PC-9 (cell line): ENCODE results near the gene FMNL1. TPM values are rescaled to one million over a fixed set of nuclear protein-coding genes. Genes with fewer than 3 reads are reported as not detected.

Experiments used
- BruUV-seq: library from RNA; stranded (reverse); fragments of 400-500 nt; replicated peaks from 2 replicates; lab custom pipeline; 2021; lab: Mats Ljungman, UMichigan
- CTCF ChIA-PET: fragments of 300-600 bp; sonication (Branson Sonifier 250); formaldehyde crosslinking; loops from one replicate; lab custom pipeline; 2022; ENCODE audit warnings: antibody characterized with exemption; lab: Charles Lee
- POLR2A ChIA-PET: fragments of 300-600 bp; sonication (Branson Sonifier 250); formaldehyde crosslinking; loops from one replicate; lab custom pipeline; 2022; ENCODE audit warnings: antibody characterized with exemption; ENCODE audit not compliant: unreplicated experiment; lab: Charles Lee
- DNase-seq, 2 experiments: peaks; one replicate each; pipeline versions ENCODE4 v3.0.0 to v3.0.0-alpha.2; 2015 to 2022; ENCODE audit warnings: mixed read lengths in 1 of 2
- H2AFZ ChIP-seq: fragments of 200-600 bp; sonication (generic); 2 replicates; pipeline ENCODE4 v1.8.1; 2017; ENCODE audit warnings: antibody characterized with exemption
- H3F3A ChIP-seq: fragments of 200-600 bp; sonication (generic); 2 replicates; pipeline ENCODE4 v1.8.1; 2017; ENCODE audit warnings: antibody characterized with exemption, mild to moderate bottlenecking, low read depth; ENCODE audit not compliant: insufficient read depth
- H3K27ac ChIP-seq: fragments of 200-600 bp; sonication (generic); 2 replicates; pipeline ENCODE4 v1.6.1; 2016; ENCODE audit warnings: mixed run types
- H3K27me3 ChIP-seq: fragments of 200-600 bp; sonication (generic); 2 replicates; pipeline ENCODE4 v1.6.1; 2016; ENCODE audit warnings: low read depth, mixed run types; ENCODE audit not compliant: insufficient read depth
- H3K36me3 ChIP-seq: fragments of 200-600 bp; sonication (generic); 2 replicates; pipeline ENCODE4 v1.6.1; 2016; ENCODE audit warnings: low read depth, mixed run types
- H3K4me1 ChIP-seq: fragments of 200-600 bp; sonication (generic); replicated peaks from 2 replicates; pipeline ENCODE4 v1.6.1; 2016; ENCODE audit warnings: mixed run types; ENCODE audit not compliant: insufficient read depth
- H3K4me2 ChIP-seq: fragments of 200-600 bp; sonication (generic); 2 replicates; pipeline ENCODE4 v1.6.1; 2017; ENCODE audit warnings: mixed run types
- H3K4me3 ChIP-seq: fragments of 200-600 bp; sonication (generic); 2 replicates; pipeline ENCODE4 v1.6.1; 2016; ENCODE audit warnings: mixed run types
- H3K79me2 ChIP-seq: fragments of 200-600 bp; sonication (generic); 2 replicates; pipeline ENCODE4 v1.6.1; 2017; ENCODE audit warnings: low read depth, mixed run types
- H3K9me2 ChIP-seq: fragments of 200-600 bp; sonication (generic); 2 replicates; pipeline ENCODE4 v1.8.1; 2017; ENCODE audit warnings: mild to moderate bottlenecking; ENCODE audit not compliant: insufficient read depth
- H3K9me3 ChIP-seq: fragments of 200-600 bp; sonication (generic); 2 replicates; pipeline ENCODE4 v1.8.1; 2016; ENCODE audit warnings: low read depth; ENCODE audit not compliant: insufficient read depth
- H4K20me1 ChIP-seq: fragments of 200-600 bp; sonication (generic); 2 replicates; pipeline ENCODE4 v1.8.1; 2017; ENCODE audit not compliant: insufficient read depth
- CTCF ChIP-seq: fragments of 200-600 bp; sonication (generic); conservative IDR thresholded peaks from 2 replicates; pipeline ENCODE4 v1.6.1; 2017; ENCODE audit warnings: mixed run types, antibody characterized with exemption, mild to moderate bottlenecking, moderate library complexity
- EZH2 ChIP-seq: fragments of 200-600 bp; sonication (generic); IDR thresholded peaks from 2 replicates; pipeline ENCODE4 v1.8.0; 2017; ENCODE audit warnings: antibody characterized with exemption, low read depth
- intact Hi-C: fragments of 100-400 bp; cut with micrococcal nuclease; formaldehyde crosslinking; loops from one replicate; pipeline ENCODE4 v1.10.0; 2022; ENCODE audit not compliant: unreplicated experiment
- total RNA-seq: library from RNA; stranded (reverse); gene quantifications from 2 replicates; pipeline ENCODE4 v1.2.3, GENCODE V29; 2021

Gene FMNL1
- total RNA-seq, 1 experiment from 2014 or later = 12.9 TPM

DNA sequence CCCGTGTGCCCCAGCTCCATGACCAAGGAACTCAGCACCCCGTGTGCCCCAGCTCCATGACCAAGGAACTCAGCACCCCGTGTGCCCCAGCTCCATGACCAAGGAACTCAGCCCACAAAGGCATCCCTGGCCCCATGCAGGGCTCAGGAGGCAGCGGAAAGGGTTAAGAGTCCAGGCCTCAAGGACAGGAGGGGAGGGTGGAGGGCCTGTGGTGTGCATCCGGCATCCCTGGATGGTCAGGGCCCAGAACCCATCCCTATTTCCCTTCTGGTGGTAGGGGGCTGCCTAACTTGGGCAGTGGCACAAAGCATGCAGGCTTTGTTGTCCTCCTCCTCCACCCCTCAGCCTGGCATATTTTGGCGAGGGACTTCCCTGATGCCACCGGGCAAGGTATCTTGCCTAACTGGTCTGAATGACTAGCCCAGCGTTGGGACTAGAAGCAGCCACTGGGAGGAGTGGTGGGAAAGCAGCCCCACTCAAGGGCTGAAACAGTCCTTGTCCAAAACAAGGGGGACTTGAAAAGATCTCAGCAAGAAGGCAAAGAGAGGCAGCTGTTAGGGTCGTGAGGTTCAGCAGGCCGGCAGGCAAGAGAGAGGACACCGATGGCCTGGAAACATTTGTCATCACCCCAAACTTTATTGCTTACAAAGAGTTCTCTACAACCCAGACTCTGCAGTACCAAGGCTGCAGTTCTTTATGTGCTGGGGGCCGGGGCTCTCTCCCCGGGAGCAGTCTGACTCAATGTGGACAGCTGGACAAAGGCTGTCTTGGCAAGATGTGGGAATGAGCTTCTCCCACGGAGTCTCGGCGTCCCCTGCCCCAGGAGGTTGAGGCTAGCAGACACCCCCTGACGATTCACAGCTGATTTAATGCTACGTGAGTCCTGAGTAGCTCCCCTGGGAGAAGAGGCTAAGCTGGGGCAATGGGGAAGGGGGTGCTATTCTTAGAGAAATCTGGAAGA lies 41.1 kb downstream of the FMNL1 start:
- no peak overlapping the region for H3K27ac ChIP-seq
- H3K4me1 ChIP-seq = peaks cover 11% of the 10 kb centered on the region; the same call in 1 of the 2 replicates
- no TSS peak for BruUV-seq

DNA sequence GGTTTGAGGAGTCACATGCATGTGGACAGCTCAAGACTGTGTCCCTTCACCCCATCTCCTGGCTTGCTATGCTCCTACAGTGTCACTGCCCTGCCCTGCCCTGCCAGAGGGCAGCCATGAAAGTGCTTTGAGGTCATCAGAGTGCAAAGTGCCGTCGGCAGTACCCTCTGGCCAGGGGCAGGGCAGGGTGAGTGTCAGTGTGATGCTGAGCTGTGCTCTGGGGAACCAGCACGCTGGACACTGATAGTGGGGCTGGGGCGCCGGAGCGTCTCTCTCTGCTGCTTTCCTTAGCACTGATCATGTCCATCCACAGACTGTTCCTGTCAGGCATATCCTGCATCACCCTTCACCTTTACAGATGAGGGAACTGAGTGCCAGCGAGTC lies 41.8 kb downstream of the FMNL1 start:
- peaks cover 11% of the 10 kb centered on the region; the same call in 1 of the 2 replicates for H3K4me1 ChIP-seq
- H3K27ac ChIP-seq = no peak overlapping the region

More for the DNA sequence above, 41.1 kb downstream of the FMNL1 start:
- DNase-seq = peak; percentile 34 to 44
- no peaks in the 10 kb centered on the region for H3K27me3 ChIP-seq
- H3K4me3 ChIP-seq = no peak overlapping the region
- H3K9me2 ChIP-seq = no peaks in the 10 kb centered on the region
- no peak for TF ChIP-seq EZH2
- TF ChIP-seq CTCF = no peak
- H4K20me1 ChIP-seq = 0 out of 2 replicates have a peak, but pooled peaks cover 15% of the 10 kb centered on the region
- no peaks in the 10 kb centered on the region for H3K79me2 ChIP-seq
- POLR2A ChIA-PET = interaction anchor here (0.5 kb wide), 1 partner anchor 120 kb away, joined by 5 read pairs; no protein-coding TSS in a partner anchor
- intact Hi-C loops = no loop called here
- no peak overlapping the region for H2AFZ ChIP-seq
- H3F3A ChIP-seq = peaks cover 60% of the 10 kb centered on the region
- no peaks in the 10 kb centered on the region for H3K9me3 ChIP-seq
- H3K36me3 ChIP-seq = peaks cover 20% of the 10 kb centered on the region
- no peak overlapping the region for H3K4me2 ChIP-seq
- CTCF ChIA-PET = no interaction called here

More for the DNA sequence above, 41.8 kb downstream of the FMNL1 start:
- ChIA-PET POLR2A (no interaction called here), CTCF (no interaction called here)
- Histone ChIP-seq H4K20me1 (0 out of 2 replicates have a peak, but pooled peaks cover 15% of the 10 kb centered on the region), H3K27me3 (no peaks in the 10 kb centered on the region), H3F3A (peaks cover 61% of the 10 kb centered on the region), H2AFZ (no peak overlapping the region), H3K36me3 (peaks cover 23% of the 10 kb centered on the region), H3K9me3 (no peaks in the 10 kb centered on the region), H3K79me2 (no peaks in the 10 kb centered on the region), H3K4me2 (no peak overlapping the region), H3K9me2 (no peaks in the 10 kb centered on the region), H3K4me3 (no peak overlapping the region)
- intact Hi-C loops = no loop called here
- no peak for DNase-seq
- TF ChIP-seq CTCF (no peak), EZH2 (no peak)
- no TSS peak for BruUV-seq
